Parathyroid adenoma (tissue), 2 donors: Measurements from ENCODE around the gene SOS2.

Experiments used
- H2AFZ ChIP-seq: fragments of 300-600 bp; sonication (generic); one replicate; pipeline ENCODE4 v1.7.0; 2017; ENCODE audit warnings: antibody characterized with exemption, mild to moderate bottlenecking
- H3K27ac ChIP-seq: fragments of 300-600 bp; sonication (generic); one replicate; pipeline ENCODE4 v1.7.0; 2017
- H3K27me3 ChIP-seq: fragments of 300-600 bp; sonication (generic); one replicate; pipeline ENCODE4 v1.7.0; 2017; ENCODE audit warnings: low read length; ENCODE audit not compliant: control insufficient read depth, insufficient read depth
- H3K36me3 ChIP-seq: fragments of 300-600 bp; sonication (generic); one replicate; pipeline ENCODE4 v1.7.0; 2017; ENCODE audit warnings: low read length; ENCODE audit not compliant: control insufficient read depth, insufficient read depth
- H3K4me1 ChIP-seq: fragments of 300-600 bp; sonication (generic); one replicate; pipeline ENCODE4 v1.7.0; 2017; ENCODE audit warnings: control low read depth
- H3K4me2 ChIP-seq: fragments of 300-600 bp; sonication (generic); one replicate; pipeline ENCODE4 v1.7.0; 2017; ENCODE audit warnings: low read length
- H3K4me3 ChIP-seq: fragments of 300-600 bp; sonication (generic); one replicate; pipeline ENCODE4 v1.7.0; 2017; ENCODE audit warnings: low read depth, low read length
- H3K79me2 ChIP-seq: fragments of 300-600 bp; sonication (generic); one replicate; pipeline ENCODE4 v1.7.0; 2017; ENCODE audit warnings: control low read depth
- H3K9ac ChIP-seq: fragments of 300-600 bp; sonication (generic); one replicate; pipeline ENCODE4 v1.7.0; 2017; ENCODE audit warnings: mild to moderate bottlenecking
- H3K9me3 ChIP-seq: fragments of 300-600 bp; sonication (generic); one replicate; pipeline ENCODE4 v1.7.0; 2017; ENCODE audit warnings: low read length; ENCODE audit not compliant: control insufficient read depth
- TF ChIP-seq, protein P1 (sequence below): fragments of 300-600 bp; sonication (generic); IDR thresholded peaks from one replicate; pipeline ENCODE4 v1.7.0; 2017; ENCODE audit warnings: antibody characterized with exemption, mild to moderate bottlenecking
- donor health status: primary hyperparathyroidism.

The SOS2 gene

GRCh38 chr14:50233951-50234250, 2.5 kb upstream of the SOS2 start:
- no peak overlapping the region for H3K9ac ChIP-seq
- TF ChIP-seq, protein P1, sequence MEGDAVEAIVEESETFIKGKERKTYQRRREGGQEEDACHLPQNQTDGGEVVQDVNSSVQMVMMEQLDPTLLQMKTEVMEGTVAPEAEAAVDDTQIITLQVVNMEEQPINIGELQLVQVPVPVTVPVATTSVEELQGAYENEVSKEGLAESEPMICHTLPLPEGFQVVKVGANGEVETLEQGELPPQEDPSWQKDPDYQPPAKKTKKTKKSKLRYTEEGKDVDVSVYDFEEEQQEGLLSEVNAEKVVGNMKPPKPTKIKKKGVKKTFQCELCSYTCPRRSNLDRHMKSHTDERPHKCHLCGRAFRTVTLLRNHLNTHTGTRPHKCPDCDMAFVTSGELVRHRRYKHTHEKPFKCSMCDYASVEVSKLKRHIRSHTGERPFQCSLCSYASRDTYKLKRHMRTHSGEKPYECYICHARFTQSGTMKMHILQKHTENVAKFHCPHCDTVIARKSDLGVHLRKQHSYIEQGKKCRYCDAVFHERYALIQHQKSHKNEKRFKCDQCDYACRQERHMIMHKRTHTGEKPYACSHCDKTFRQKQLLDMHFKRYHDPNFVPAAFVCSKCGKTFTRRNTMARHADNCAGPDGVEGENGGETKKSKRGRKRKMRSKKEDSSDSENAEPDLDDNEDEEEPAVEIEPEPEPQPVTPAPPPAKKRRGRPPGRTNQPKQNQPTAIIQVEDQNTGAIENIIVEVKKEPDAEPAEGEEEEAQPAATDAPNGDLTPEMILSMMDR: no peak
- no peak overlapping the region for H3K4me3 ChIP-seq
- no peaks in the 10 kb centered on the region for H3K36me3 ChIP-seq
- H2AFZ ChIP-seq: no peak overlapping the region
- H3K9me3 ChIP-seq: no peaks in the 10 kb centered on the region
- H3K27me3 ChIP-seq: no peaks in the 10 kb centered on the region
- no peak overlapping the region for H3K4me2 ChIP-seq
- no peak overlapping the region for H3K27ac ChIP-seq
- H3K4me1 ChIP-seq: peaks cover 4% of the 10 kb centered on the region
- peaks cover 15% of the 10 kb centered on the region for H3K79me2 ChIP-seq

GRCh38 chr14:50233166-50233950, 2.0 kb upstream of the SOS2 start:
- H2AFZ ChIP-seq: peak overlapping the region; percentile 3
- H3K79me2 ChIP-seq: peaks cover 20% of the 10 kb centered on the region
- no peaks in the 10 kb centered on the region for H3K27me3 ChIP-seq
- peaks cover 4% of the 10 kb centered on the region for H3K4me1 ChIP-seq
- no peak overlapping the region for H3K4me3 ChIP-seq
- H3K36me3 ChIP-seq: no peaks in the 10 kb centered on the region
- no peaks in the 10 kb centered on the region for H3K9me3 ChIP-seq
- TF ChIP-seq, protein P1: no peak
- no peak overlapping the region for H3K9ac ChIP-seq
- no peak overlapping the region for H3K27ac ChIP-seq
- no peak overlapping the region for H3K4me2 ChIP-seq

DNA sequence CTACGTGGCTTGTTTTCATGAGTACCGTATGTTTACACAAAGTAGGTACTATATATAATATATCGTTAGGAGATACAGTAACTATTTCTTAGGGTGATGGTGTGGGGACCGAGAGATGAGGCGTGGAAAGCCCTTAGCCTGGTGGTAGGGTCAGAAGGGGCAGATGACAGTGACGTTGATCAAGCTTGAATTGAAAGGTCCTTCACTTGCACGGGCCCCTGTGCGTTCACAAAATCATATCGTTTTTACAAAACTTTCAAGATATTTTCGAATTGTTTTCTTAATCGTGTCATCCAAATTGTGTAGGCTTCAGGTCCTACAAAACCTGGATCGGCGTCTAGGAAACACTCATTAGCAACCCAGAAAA, 881 bp upstream of the SOS2 start:
- peak overlapping the region; percentile 92 for H3K27ac ChIP-seq
- H3K4me3 ChIP-seq: peak overlapping the region; percentile 76
- no peaks in the 10 kb centered on the region for H3K27me3 ChIP-seq
- no peaks in the 10 kb centered on the region for H3K36me3 ChIP-seq
- TF ChIP-seq, protein P1: no peak
- H3K4me1 ChIP-seq: peaks cover 4% of the 10 kb centered on the region
- no peaks in the 10 kb centered on the region for H3K9me3 ChIP-seq
- peaks cover 28% of the 10 kb centered on the region for H3K79me2 ChIP-seq
- H3K4me2 ChIP-seq: peak overlapping the region; percentile 93
- H3K9ac ChIP-seq: no peak overlapping the region
- H2AFZ ChIP-seq: peak overlapping the region; percentile 100

GRCh38 chr14:50230701-50231474, 490 bp downstream of the SOS2 start:
- Histone ChIP-seq H3K27me3 (no peaks in the 10 kb centered on the region), H3K4me3 (peak overlapping the region; percentile 84), H3K36me3 (no peaks in the 10 kb centered on the region), H3K27ac (peak overlapping the region; percentile 92), H3K4me2 (peak overlapping the region; percentile 86), H3K9ac (peak overlapping the region; percentile 48), H3K4me1 (peaks cover 15% of the 10 kb centered on the region), H2AFZ (peak overlapping the region; percentile 70), H3K79me2 (peaks cover 31% of the 10 kb centered on the region), H3K9me3 (no peaks in the 10 kb centered on the region)
- TF ChIP-seq, protein P1: no peak
